Stimulated activated effector memory CD8-positive, alpha-beta T cell treated with anti-CD3 and anti-CD28 coated beads, Interleukin-12 subunit alpha, Interleukin-12 subunit beta, amount 100 ng/mL, for 72 hours (primary cell): ENCODE results near the gene SIX5.
A peak's percentile ranks its signal among the peaks of the same experiment; 100 is the strongest.

Source experiments
- ATAC-seq: fragments of 150-1000 bp; cut with Tn5 transposase; 2 replicates; pipeline ENCODE4 v1.10.0; 2021
- DNase-seq, 2 donors: peaks; one replicate each; pipeline ENCODE4 v3.0.0; 2021 to 2022; ENCODE audit warnings: low spot score in 2 of 2
- H3K27ac Mint-ChIP-seq: one replicate; pipeline ENCODE4 v1.8.0; 2022; ENCODE audit warnings: mild to moderate bottlenecking, mixed read lengths
- H3K36me3 Mint-ChIP-seq: one replicate; pipeline ENCODE4 v1.8.0; 2022; ENCODE audit warnings: mild to moderate bottlenecking, mixed read lengths
- H3K4me1 Mint-ChIP-seq: one replicate; pipeline ENCODE4 v1.8.0; 2022; ENCODE audit warnings: mixed read lengths
- H3K4me3 Mint-ChIP-seq: one replicate; pipeline ENCODE4 v1.8.0; 2022; ENCODE audit warnings: mild to moderate bottlenecking, mixed read lengths
- H3K9me3 Mint-ChIP-seq: one replicate; pipeline ENCODE4 v1.8.0; 2022; ENCODE audit warnings: mixed read lengths

Gene SIX5

DNA sequence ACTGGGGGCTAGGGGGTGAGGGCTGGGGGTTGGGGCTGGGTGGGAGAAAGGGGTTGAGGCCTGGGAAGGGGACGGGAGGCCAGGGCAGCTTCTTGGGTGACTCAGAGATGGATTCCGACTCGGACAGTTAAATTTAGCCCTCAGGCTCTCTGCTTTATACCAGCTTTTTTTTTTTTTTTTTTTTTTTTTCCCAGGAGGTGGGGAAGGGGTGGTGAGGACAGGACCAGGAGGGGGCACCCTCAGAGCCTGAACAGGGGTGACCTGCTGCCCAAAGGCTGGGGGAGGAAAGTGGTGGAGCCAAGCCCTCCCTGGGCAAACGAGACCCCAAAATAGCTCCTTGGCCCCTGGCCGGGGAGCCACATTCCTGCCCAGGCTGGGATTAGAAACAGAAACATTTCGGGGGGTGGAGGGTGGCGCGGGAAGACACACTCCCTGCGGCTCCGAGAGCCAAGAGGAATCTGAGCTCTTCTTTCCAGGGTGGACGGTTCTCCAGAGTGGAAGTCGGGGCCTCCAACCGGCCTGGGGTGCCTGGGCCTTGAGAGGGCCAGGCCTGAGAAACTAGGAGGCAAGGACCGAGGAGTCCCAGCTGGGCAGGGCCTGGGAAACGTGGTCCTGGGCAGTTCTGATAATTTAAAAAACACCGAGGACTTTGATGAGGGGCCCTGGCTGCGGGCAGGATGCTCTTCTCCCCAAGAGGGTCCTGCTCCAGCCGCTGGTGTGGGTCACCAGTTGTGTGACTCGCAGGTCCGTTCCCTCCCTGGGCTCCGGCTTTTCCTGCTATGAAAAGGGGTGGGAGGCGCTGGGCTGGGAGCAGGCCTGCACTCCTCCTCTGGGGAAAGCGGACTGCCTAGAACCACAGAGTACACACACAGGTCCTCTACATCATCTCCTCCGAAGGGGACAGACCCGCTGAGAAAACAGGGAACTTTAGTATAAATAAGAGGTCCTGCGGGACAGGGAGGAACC lies 14.1 kb upstream of the SIX5 start:
- peaks cover 30% of the 10 kb centered on the region for H3K36me3 Mint-ChIP-seq
- DNase-seq: no peak
- H3K27ac Mint-ChIP-seq: no peak overlapping the region
- H3K4me1 Mint-ChIP-seq: peaks cover 31% of the 10 kb centered on the region
- no peaks in the 10 kb centered on the region for H3K9me3 Mint-ChIP-seq
- no peak overlapping the region for H3K4me3 Mint-ChIP-seq
- ATAC-seq: no peak

DNA sequence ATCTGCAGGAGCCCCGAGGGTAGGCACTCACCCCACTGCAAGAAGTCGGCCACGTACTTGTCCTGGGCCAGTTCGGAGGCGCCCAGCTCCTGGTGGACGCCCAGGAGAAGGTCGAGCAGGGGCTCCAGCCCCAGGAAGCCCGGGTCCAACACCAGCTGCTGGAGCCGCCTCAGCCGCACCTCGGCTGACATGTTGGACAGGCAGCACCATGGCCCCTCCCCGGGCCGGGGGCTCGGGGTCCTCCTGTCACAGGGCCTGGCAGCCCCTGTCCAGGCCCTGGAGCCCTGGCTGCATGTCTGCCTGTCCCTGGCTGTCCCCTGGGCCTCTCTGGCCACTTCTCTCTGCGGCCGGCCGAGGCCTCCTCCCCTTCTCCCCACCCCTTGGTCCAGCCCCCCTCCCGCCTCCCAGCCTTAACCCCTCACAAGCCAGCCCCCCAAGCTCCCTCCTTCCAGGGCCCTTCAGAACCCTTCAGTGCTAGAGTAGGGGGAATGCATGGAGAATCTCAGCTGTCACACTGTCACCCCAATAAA lies 13.2 kb upstream of the SIX5 start, which contains the start of gene DMPK:
Gene DMPK (minus strand): TSS at position 329 of the 530 bp plus-strand sequence. CDS start 138 bp downstream, at position 191.
- no peak for ATAC-seq
- no peak for DNase-seq
- peaks cover 22% of the 10 kb centered on the region for H3K36me3 Mint-ChIP-seq
- H3K27ac Mint-ChIP-seq: no peak within 1 kb of the TSS
- H3K4me1 Mint-ChIP-seq: peaks cover 26% of the 10 kb centered on the region
- no peak within 1 kb of the TSS for H3K4me3 Mint-ChIP-seq
- H3K9me3 Mint-ChIP-seq: no peaks in the 10 kb centered on the region

DNA sequence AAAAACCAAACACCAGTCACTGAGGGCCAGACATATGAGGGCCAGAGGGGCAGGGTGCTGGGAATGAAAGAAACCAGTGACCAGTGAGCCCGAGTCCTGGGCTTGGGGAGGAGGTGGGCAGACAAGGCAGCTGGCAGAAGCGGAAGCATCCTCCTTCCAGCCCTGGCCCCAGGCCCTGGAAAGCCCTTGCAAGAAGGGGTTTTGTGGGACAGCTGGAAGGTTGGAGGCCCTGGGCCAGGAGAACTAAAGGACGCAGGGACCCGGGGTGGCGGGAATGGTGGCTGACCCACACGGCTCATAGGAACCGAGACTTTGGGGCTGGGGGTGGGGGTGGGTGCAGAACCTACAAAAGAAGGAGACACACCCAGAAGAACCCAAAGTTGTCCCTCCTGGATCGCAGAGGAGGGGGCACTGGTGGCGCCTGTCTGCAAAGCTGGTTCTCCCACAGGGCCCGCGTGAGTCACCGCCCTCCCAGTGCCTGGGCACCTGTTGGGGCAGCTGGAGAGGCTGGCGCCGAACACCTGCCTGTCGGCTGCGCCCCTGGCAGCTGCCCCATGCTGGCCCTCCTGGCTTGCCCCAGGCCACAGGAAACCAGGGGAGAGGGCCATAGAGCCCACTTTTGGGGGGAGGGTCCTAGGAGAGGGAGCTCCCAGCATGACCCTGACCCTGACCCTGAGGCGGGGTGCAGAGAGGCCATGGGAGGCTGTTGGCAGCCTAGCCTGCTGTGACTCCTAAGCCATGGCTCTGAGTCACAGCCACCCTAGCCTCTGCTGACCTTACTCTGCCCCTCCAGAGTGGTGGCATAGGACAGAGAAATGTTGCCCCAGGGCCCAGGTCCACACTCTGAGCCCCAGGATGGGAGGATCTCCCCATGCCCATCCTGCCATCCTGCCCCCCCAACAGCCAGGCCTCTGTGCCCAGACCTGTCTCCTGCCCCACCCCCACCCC lies 12.4 kb upstream of the SIX5 start:
- peaks cover 24% of the 10 kb centered on the region for H3K36me3 Mint-ChIP-seq
- ATAC-seq (no peak), DNase-seq (no peak)
- H3K27ac Mint-ChIP-seq: peak overlapping the region; percentile 5
- no peak overlapping the region for H3K4me3 Mint-ChIP-seq
- H3K9me3 Mint-ChIP-seq: no peaks in the 10 kb centered on the region
- peaks cover 26% of the 10 kb centered on the region for H3K4me1 Mint-ChIP-seq

DNA sequence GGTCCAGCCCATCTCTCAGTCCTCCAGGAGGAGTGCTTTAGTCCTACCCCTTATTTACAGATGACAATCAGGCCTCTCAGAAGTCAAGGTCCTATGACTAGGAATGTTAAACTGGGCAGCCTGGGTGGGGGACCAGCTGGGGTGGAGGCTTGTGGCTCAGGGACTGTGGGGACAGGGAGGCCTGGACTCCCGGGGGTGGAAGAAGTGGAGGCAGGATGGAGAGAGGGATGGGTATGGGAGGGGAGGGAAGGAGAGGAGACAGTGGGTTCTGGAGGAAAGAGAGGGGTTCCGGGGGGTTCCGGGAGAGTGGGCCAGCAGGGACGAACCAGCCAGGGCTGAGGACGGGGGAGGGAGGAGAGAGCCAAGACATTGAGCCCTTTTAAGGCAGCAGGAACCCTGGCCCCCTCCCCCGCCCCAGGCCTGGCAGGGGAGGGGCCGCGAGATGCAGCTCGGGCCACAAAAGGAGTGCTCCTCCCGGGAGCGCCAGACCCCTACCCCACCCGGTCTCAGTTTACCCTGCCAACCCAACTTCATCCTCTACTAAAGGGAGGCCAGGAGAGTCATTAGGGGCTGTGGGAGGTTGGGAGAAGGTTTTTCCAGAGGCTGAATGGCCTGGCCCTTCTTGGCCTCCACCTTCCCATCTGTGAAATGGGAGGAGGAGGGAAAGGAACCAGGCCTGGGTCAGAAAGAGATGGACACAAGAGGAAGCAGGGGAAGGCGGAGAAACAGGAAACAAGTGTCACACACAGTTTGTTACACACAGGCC lies 11.6 kb upstream of the SIX5 start:
- ATAC-seq: no peak
- peak overlapping the region; percentile 5 for H3K27ac Mint-ChIP-seq
- peaks cover 19% of the 10 kb centered on the region for H3K36me3 Mint-ChIP-seq

DNA sequence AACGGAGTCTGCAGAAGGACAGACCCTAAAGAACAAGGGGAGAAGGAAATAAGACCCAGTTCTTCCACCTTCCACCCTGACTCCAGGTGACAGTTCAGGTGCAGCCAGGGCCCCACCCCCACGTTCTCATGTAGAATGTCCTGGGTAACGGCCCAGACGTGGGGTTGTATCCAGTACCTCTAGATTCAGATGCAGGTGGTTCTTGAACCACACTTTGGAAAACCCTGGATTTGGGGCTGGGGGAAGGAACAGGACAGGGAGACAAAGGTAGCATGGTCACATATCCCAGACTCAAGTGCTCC lies 11.0 kb upstream of the SIX5 start:
- ATAC-seq (no peak), DNase-seq (no peak)
- Mint-ChIP-seq H3K27ac (no peak overlapping the region), H3K9me3 (no peaks in the 10 kb centered on the region), H3K4me1 (peaks cover 26% of the 10 kb centered on the region), H3K4me3 (peak overlapping the region; percentile 79), H3K36me3 (peaks cover 21% of the 10 kb centered on the region)

More for the DNA sequence above, 11.6 kb upstream of the SIX5 start:
- H3K4me3 Mint-ChIP-seq: no peak overlapping the region
- no peaks in the 10 kb centered on the region for H3K9me3 Mint-ChIP-seq
- H3K4me1 Mint-ChIP-seq: peaks cover 26% of the 10 kb centered on the region
- DNase-seq: no peak

DNA sequence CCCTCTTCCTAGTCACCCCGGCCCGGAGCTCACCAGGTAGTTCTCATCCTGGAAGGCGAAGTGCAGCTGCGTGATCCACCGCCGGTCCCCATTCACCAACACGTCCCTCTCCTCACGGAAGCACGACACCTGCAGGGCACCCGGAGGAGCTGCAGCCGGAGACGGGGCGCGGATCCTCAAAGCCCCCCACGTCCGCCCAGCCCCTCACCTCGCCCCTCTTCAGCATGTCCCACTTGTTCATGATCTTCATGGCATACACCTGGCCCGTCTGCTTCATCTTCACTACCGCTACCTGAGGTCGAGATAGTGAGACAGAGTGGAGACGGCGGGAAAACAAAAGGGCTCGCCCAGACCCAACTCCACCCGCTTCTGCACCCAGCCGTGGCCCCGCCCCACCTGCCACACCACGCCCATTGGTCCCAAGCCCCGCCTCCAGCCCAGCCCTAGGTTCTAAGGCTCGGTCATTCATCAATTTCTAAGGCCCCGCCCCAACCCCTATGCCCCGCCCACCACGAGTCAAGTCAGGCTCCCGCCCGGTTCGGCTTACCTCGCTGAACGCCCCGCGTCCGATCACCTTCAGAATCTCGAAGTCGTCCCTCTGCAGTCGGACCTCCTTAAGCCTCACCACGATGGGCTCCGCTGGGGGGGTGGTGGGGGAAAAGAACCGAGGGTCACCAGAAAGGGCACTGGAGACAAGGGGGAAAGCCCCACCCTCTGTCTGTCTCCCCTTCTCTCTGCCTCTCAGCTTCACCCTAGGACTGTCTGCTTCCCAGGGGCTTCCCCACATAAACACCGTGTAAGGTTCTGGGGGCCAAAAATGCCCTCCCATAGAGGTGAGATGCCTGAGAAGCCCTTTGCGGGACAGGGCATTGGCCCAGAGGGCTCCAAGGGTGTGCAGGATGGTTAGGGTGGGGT lies 10.4 kb upstream of the SIX5 start:
- Mint-ChIP-seq H3K4me3 (peak overlapping the region; percentile 79), H3K36me3 (peaks cover 26% of the 10 kb centered on the region), H3K4me1 (peaks cover 26% of the 10 kb centered on the region), H3K27ac (peak overlapping the region; percentile 82), H3K9me3 (no peaks in the 10 kb centered on the region)
- peak; percentile 92 for ATAC-seq
- peak; percentile 84 to 97 for DNase-seq

DNA sequence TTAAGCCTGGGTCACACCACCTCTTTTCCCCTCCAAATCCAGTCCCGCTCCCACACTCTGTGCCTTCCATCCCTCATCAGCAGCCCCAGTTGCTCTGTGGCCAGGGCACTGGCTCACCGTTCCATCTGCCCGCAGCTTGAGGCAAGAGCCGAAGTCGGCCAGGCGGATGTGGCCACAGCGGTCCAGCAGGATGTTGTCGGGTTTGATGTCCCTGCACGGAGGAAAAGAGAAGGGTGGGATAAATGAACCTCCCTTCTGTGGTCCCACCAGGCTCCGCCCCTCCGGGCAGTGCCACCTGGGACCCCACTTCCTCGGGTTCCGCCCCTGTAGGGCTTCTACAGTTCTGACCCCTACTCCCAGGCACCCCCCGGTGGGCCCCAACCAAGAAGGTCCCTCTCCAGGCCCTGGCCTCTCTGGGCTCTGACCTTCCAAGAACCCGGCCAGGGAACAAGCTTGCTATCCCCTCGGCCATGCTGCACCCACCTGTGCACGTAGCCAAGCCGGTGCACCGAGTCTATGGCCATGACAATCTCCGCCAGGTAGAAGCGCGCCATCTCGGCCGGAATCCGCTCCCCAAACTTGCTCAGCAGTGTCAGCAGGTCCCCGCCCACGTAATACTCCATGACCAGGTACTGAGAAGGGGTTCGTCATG lies 9.1 kb upstream of the SIX5 start:
- Mint-ChIP-seq H3K27ac (no peak overlapping the region), H3K4me1 (peaks cover 26% of the 10 kb centered on the region), H3K4me3 (peak overlapping the region; percentile 79)

DNA sequence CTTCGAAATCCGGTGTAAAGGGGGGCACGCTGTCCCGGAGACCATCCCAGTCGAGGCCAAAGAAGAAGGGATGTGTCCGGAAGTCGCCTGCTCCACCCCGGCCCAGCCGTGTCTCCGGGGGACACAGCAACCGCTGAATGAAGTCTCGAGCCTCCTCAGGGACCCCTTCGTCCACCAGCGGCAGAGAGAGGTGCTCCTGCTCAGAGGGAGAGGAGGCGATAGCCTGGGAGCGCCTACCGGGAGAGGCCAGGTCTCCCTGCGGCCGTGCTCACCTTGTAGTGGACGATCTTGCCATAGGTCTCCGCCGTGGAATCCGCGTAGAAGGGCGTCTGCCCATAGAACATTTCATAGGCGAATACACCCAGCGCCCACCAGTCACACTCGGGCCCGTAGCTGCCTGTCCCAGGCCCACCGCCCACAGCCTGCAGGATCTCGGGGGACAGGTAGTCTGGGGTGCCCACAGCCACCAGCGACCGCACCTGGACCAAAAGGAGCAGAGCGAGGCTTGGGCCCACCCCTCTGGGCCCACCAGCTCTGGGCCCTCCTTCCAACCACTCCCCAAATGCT lies 8.4 kb upstream of the SIX5 start:
- Mint-ChIP-seq H3K27ac (no peak overlapping the region), H3K36me3 (peaks cover 26% of the 10 kb centered on the region), H3K4me1 (peaks cover 26% of the 10 kb centered on the region), H3K4me3 (no peak overlapping the region), H3K9me3 (no peaks in the 10 kb centered on the region)
- no peak for ATAC-seq
- DNase-seq: no peak

More for the DNA sequence above, 9.1 kb upstream of the SIX5 start:
- Mint-ChIP-seq H3K36me3 (peaks cover 26% of the 10 kb centered on the region), H3K9me3 (no peaks in the 10 kb centered on the region)
- ATAC-seq (no peak), DNase-seq (no peak)

DNA sequence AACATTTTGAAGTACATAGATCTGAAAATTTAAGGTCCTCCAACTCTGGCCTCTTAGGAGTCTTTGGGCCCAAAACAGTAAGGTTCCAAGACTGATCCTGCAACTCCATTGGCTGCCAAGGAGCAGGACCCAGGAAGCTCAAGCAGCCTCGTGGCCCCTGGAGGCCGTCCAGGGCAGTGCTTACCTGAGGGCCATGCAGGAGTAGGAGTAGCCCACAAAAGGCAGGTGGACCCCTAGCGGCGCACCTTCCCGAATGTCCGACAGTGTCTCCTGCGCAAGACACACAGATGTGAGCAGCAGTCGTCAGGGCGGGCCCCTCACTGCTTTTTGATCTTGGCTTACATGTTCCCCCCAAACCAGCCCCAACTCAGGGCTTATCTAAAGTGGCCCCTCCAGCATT lies 5.7 kb upstream of the SIX5 start:
- no peak for DNase-seq
- ATAC-seq: no peak
- no peak overlapping the region for H3K4me3 Mint-ChIP-seq
- peaks cover 28% of the 10 kb centered on the region for H3K4me1 Mint-ChIP-seq
- H3K36me3 Mint-ChIP-seq: peaks cover 29% of the 10 kb centered on the region
- no peaks in the 10 kb centered on the region for H3K9me3 Mint-ChIP-seq
- H3K27ac Mint-ChIP-seq: no peak overlapping the region

DNA sequence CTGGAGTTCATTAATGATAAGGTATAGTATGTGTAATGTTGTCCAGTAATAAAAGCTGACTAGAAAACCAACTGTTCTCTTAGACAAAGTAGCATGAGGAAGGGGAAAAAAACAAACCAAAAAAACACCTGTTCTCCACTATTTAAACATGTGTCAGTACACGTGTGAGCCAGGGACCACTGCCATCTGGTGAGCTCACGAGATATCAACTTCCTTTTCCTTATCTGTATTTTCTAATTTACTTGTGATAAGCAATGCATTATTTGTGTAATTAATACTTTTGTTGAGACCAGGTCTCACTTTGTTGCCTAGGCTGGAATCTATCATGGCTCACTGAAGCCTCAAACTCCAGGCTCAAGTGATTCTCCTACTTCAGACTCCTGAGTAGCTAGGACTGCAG lies 4.3 kb upstream of the SIX5 start:
- H3K27ac Mint-ChIP-seq: no peak overlapping the region
- DNase-seq (no peak), ATAC-seq (no peak)
- peaks cover 24% of the 10 kb centered on the region for H3K4me1 Mint-ChIP-seq
- no peaks in the 10 kb centered on the region for H3K9me3 Mint-ChIP-seq
- no peak overlapping the region for H3K4me3 Mint-ChIP-seq
- peaks cover 27% of the 10 kb centered on the region for H3K36me3 Mint-ChIP-seq

DNA sequence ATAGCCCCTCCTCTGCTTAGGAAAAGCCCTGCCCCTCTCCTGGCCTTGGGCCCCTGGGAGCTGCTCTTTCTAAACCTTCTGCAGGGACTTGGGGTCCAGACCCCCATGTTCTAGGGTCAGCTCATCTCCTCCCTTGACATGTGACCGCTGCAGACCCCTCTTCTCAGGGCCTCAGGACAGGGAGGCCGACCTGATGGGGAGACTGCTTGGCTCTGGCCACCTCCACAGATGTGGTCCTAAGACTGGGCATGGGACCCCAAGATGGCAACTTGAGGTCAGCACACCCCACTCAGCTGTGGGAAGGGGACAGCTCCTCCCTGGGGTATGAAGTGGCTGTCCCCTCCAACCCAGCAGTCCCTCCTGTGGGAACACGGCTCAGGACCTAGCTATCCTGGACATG lies 3.9 kb upstream of the SIX5 start:
- peaks cover 23% of the 10 kb centered on the region for H3K4me1 Mint-ChIP-seq
- H3K4me3 Mint-ChIP-seq: no peak overlapping the region
- DNase-seq (no peak), ATAC-seq (no peak)
- peaks cover 27% of the 10 kb centered on the region for H3K36me3 Mint-ChIP-seq
- no peak overlapping the region for H3K27ac Mint-ChIP-seq
- H3K9me3 Mint-ChIP-seq: no peaks in the 10 kb centered on the region

DNA sequence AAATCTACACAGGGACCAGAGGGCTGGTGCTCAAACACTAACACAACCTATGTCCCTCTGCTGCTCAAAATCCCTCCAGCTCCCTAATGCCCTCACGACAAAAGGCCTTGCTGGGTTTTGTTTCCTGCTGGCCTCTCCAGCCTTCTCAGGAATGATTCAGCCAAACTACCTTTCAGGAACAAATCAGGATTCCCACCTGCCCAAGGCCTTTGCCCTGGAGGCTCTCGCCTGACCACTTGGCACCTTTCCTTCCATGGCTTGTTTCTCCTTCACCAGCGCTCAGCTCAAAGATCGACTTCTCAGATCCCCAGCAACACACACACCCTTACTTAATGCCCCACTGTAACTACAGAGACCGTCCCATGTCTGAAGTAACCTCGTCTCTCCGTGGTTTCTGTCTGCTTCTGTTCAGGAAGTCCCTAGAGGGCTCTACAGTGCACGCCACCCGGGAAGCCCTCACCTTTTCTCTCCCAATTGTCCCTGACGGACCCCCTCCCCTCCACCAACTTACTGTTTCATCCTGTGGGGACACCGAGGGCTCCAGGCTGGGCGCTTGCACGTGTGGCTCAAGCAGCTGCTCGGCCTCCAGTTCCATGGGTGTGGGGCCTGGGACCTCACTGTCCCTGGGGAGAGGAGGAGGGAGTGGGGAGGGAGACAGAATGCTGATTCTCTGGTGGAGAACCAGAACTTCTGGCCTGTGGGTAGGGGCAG lies 3.2 kb upstream of the SIX5 start:
- H3K9me3 Mint-ChIP-seq: no peaks in the 10 kb centered on the region
- DNase-seq (no peak), ATAC-seq (no peak)
- no peak overlapping the region for H3K4me3 Mint-ChIP-seq
- peaks cover 27% of the 10 kb centered on the region for H3K36me3 Mint-ChIP-seq
- peaks cover 23% of the 10 kb centered on the region for H3K4me1 Mint-ChIP-seq
- no peak overlapping the region for H3K27ac Mint-ChIP-seq
